HCT116 (cell line): ENCODE results near the gene LTB.

Experiments used
- CTCF ChIP-seq, 3 experiments: fragments of 200-600 bp in 1 of 3; sonication (generic) in 1 of 3; IDR thresholded peaks in 2 of 3; conservative IDR thresholded peaks in 1 of 3; 2 replicates each; pipeline ENCODE4 v1.5.1; 2012 to 2017; ENCODE audit warnings: low read depth in 2 of 3, low read length in 2 of 3, antibody characterized with exemption in 1 of 3, borderline replicate concordance in 1 of 3, control low read depth in 1 of 3, mild to moderate bottlenecking in 1 of 3, mixed read lengths in 1 of 3, mixed run types in 1 of 3, moderate library complexity in 1 of 3; ENCODE audit not compliant: insufficient read depth in 1 of 3
- EZH2 ChIP-seq: fragments of 200-600 bp; sonication (generic); IDR thresholded peaks from 2 replicates; pipeline ENCODE4 v1.6.1; 2017; ENCODE audit warnings: antibody characterized with exemption, mixed run types
- MAX ChIP-seq: IDR thresholded peaks from 2 replicates; pipeline ENCODE4 v1.6.1; 2012
- POLR2A ChIP-seq: IDR thresholded peaks from 2 replicates; pipeline ENCODE4 v1.7.0; 2011; ENCODE audit warnings: borderline replicate concordance; ENCODE audit not compliant: insufficient read depth, insufficient read length; ENCODE audit errors: extremely low read depth
- SP1 ChIP-seq: IDR thresholded peaks from 2 replicates; pipeline ENCODE4 v1.6.1; 2012; ENCODE audit warnings: low read depth
- YY1 ChIP-seq: IDR thresholded peaks from 2 replicates; pipeline ENCODE4 v1.6.1; 2011; ENCODE audit warnings: low read length, low read depth, moderate library complexity, mild to moderate bottlenecking; ENCODE audit not compliant: insufficient replicate concordance; ENCODE audit errors: extremely low read depth

GRCh38 chr6:31614075-31614619, 31.9 kb upstream of the LTB start:
- no peak for TF ChIP-seq SP1
- no peak for TF ChIP-seq YY1
- no peak for TF ChIP-seq EZH2
- no peak for TF ChIP-seq CTCF (IDR thresholded peaks at IDR 0.05 in 2 of 3, conservative IDR thresholded peaks at IDR 0.05 in 1 of 3; ENCODE audit: borderline replicate concordance in 1 of 3, insufficient read depth in 1 of 3, low read depth in 2 of 3, low read length in 2 of 3)
- no peak for TF ChIP-seq MAX
- no peak for TF ChIP-seq POLR2A
